Inflammatory macrophage (primary cell): ENCODE results near the gene NDUFC1.
"Not testable (repeated sequence)": the region's sequence is repeated elsewhere in the genome, so short reads cannot be mapped to it uniquely, and the experiment has no call there.

Experiments
- DNase-seq, 2 donors: peaks; one replicate each; pipeline ENCODE4 v3.0.0-alpha.2; 2020 to 2022

The NDUFC1 gene

GRCh38 chr4:139297001-139297410 is 5.3 kb downstream of the NDUFC1 start:
- DNase-seq: no peak

DNA sequence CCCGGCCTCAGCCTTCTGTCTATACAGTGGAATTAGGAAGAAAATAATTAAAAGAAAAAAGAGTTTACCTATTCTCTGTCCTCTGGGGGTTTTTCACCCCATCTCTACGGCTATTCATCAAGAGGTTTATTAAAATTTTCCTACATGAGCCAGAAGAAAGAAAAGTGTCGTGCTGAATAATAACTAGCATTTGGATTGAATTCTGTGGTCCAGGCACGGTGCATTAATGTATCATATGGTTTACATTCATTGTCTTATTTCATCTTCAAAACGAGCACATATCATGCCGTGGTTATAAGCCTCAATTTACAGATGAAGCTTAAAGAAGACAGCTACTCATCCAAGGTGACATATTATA is 6.4 kb downstream of the NDUFC1 start:
- no peak for DNase-seq

DNA sequence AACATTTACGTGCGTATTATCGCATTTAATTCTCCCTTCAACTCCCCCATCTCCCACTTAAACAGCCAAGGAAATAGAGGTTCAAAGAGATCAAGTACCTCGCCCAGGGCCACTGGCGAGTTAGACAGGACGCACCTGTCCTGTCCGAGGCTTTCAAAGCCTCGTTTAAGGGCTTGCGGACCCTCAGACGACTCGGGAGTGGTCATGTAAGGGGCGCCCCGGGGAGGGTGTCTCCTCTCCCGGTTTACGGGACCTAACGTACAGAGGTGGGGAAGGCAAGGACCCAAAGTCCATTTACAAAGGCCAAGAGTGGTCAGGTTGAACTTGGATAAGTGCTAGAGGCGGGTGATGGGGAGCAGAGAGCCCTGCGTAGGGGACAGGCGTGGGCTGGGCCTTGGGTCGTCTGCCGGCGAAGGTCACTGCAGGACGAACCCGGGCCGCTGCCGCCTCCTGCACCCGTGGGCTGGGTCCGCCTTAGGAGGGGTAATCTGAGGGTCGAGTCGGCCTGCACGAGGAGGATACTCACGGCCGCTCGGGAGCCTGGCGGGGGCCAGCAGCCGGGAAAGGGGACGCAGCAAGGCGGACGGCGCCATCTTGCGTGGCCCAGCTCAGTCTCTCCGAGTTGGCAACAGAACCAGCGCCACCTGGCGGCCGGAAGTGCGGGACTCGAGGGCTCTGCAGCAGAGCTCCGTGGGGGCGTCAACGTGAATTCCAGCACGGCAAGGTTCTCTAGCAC is 6.9 kb downstream of the NDUFC1 start:
- DNase-seq: peak; percentile 96 to 97

GRCh38 chr4:139286186-139286698 is 16.0 kb downstream of the NDUFC1 start:
- DNase-seq: no peak

- no peak for DNase-seq
Observed at GRCh38 chr4:139282721-139283075, 19.6 kb downstream of the NDUFC1 start.

DNA sequence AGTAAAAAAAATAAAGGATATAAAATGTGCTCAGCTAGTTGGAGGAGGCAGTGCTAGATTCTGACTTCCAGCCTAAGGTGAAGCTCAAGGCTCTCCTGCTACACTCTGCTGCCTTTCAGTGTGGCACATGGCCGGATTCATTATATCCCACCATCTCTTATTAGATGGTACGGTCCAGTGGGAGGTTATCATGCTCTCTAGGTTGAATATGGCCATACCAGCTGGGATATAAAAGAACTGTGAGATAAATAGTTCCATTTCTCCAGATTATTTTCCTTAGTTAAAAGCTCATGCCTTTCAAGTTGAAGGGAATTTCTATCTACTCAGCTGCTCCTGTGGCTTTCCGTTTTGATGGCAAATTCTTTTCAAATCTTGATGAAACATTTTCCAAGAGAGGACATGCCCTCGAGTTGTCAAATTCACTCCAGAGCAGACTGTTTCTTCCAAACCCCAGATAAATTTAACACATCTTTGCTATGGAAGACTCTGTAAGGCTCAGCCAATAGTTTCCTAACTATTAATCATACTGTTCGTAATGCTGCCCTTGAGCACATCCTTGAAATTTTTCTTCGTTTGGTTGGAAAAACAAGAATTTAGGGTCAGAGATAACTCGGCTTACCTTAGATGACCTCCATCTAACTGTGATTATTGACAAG is 20.1 kb downstream of the NDUFC1 start:
- no peak for DNase-seq

DNA sequence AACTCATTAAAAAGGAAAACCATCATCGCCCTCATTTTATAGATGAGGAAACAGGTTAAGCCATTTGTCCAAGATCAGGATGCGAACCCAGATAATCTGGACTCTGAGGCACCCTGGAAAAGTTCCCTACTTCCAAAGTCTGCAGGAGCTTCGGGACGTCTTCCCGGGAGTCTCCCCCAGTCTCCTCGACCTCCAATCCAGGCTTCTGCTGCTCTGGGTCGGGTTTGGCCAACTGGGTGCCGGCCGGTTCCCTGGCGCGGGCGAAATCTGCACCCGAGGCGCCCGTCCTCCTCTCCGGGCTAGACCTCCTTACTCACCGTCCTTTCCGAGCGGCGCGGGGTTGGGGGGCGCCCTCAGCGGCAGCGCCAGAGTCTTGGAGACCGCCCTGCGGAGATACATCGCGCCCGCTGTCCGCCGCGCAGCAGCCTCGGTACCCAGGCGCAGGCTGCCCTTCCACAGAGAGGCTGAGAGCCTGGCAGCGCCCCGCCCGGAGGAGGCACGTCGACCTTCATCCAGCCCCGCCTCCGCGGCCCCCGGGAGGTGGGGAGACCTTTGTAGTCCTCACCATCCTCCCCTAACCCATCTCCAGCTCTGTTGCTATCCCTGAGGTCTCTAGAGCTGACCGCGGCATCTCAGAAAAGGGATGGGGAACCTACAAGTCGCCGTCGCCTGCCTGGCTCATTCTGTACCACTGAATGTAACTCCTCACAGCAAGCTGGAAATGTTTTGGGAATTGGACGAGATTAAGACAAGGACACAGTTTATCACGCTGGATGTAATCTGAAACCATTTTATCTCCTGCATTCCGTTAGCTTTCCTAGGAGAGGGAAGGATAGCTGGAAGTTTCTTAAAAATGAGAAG is 22.3 kb downstream of the NDUFC1 start, which contains the start of gene MGARP:
Gene MGARP, minus strand, starts transcription at position 466 of the 861 bp plus-strand sequence. Its CDS starts 67 bp downstream, at position 399.
- peak in 1 of 2 donors; percentile 0 for DNase-seq

- DNase-seq: no peak
Observed at GRCh38 chr4:139278912-139279759, 23.1 kb downstream of the NDUFC1 start.

- no peak for DNase-seq
Observed at GRCh38 chr4:139278485-139278884, 23.8 kb downstream of the NDUFC1 start.

DNA sequence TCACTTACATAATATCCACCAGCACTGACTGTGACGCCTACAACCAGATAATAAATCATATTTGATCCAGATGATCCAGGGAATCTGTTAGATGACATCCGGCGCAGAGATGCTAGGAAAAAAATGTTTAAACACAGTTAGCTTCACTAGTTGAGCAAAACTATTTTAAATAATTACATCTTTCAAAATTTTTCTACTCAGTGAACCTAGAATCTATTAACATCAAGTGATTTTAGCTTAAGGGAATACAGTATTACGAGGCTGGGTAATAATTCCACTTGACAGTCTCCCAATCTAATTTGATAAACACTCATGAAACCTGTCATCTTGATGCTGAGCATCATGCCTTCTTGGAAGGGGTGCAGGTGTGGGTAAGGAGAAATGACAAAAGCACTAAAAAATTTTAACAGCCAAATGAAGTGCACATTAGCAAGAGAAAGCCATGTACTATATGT is 27.0 kb downstream of the NDUFC1 start:
- DNase-seq: no peak

GRCh38 chr4:139274790-139275189 is 27.5 kb downstream of the NDUFC1 start:
- no peak for DNase-seq

DNA sequence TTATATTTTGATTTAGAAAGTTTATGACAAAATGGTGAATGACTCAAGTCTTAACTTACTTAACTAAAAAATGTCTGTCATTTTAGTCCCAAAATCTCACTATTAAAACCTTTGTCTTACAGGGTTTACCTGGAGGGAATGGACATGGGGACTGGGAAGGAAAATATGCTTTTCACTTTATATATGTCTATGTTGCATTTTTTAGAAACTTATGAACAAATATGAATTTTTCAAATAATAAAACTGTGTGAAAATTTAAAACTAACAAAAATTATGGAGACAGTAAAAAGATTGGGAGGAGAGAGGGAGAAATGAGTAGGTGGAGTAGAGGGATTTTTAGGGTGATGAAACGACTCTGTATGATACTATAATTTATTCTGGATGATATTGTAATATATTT is 28.4 kb downstream of the NDUFC1 start:
- no peak for DNase-seq

DNA sequence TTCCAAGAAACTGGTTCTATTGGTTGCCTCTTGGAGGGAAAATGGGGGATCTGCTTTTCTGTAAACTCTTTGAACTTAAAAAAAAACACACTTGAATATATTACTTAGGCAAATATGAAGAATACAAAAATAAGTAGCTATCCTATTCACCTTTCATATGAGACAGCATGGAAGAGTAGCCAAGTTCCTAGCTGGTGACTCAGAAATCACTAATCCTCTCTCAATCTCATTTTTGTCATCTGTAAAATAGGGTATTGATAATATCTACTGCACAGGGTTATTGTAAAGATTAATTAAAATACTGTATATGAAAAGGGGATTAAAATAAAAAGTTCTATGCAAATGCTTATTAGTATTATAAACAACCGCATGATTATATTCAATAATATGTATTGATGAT is 35.0 kb downstream of the NDUFC1 start:
- DNase-seq: no peak

GRCh38 chr4:139266583-139267257 is 35.6 kb downstream of the NDUFC1 start:
- peak; percentile 70 to 80 for DNase-seq

GRCh38 chr4:139266208-139266582 is 36.1 kb downstream of the NDUFC1 start:
- no peak for DNase-seq

DNA sequence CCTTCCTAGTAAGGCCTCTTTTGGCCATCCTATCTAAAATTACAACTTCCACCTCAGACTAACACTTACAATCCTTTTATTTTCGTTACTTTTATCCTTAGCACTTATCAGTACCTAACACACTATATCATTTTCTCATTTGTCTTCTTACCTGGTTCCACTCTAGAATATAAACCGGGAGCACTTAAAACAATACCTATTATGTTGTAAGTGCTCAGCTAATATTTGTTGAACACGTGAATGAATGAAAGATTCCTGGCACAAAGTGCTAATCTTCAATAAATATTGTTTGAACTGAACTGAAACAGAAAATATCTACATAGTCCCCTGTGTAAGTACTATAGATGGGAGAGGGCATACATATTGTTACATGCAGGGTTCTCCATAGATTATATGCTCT is 36.6 kb downstream of the NDUFC1 start:
- DNase-seq: no peak

DNA sequence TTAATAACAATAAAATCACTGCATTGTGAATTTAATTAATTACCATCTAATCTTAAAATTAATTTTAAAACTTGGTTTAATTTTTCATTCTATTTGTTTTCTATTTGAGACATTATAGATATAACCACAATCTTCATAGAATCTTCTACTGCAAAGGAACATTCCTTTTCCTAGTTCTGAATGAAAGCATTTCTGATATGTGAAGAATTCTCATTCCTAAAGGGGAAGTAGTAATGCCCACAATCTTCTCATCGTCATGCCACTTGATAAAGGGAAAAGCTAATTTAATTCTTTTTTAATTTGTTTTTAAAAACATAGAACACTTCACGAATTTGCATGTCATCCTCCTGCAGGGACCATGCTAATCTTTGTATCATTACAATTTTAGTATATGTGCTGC is 45.9 kb downstream of the NDUFC1 start:
- no peak for DNase-seq

DNA sequence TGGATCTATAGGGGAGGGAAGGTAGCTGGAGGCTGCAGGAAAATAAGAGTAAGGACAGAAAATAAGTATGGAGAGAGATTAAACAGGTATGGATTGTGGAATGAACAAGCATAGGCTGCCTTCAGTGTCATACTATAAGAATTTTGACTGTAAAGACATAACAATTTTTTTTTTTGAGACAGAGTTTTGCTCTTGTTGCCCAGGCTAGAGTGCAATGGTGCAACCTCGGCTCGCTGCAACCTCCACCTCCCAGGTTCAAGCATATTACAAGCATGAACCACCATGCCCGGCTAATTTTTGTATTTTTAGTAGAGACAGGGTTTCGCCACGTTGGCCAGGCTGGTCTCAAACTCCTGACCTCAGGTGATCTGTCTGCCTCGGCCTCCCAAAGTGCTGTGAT is 46.7 kb downstream of the NDUFC1 start:
- DNase-seq: not testable (repeated sequence)

GRCh38 chr4:139253713-139254112 is 48.6 kb downstream of the NDUFC1 start:
- DNase-seq: no peak

- DNase-seq: no peak
Observed at GRCh38 chr4:139253046-139253445, 49.2 kb downstream of the NDUFC1 start.

DNA sequence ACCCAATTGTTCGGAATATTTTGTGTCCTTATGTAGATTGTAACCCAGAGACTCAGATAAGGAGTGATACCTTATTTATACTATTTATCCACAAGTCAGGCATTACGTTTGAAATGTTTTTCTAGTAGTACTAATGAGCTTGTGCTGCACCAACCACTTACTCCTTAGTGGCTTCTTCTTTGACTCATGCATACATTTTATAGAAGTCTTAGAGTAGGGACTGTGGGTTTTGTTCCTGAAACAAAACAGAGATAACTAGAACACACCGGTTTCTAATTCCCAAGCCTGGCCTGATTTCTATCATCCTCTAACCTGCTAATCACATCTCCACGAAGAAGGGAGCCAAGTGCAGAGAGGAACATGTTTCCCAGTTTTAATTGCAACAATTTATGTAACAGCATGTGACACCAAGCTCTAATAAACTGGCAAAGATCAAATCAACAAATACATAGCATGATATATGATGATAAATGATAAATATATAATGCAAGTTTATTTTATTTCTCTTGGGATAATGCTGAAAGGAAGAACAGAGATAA is 54.5 kb downstream of the NDUFC1 start:
- no peak for DNase-seq
